OCI-LY7 (cell line): ENCODE measurements around the gene ENDOG.

Experiments
- CTCF ChIP-seq: fragments of 200-600 bp; sonication (generic); conservative IDR thresholded peaks from 2 replicates; pipeline ENCODE4 v1.5.1; 2014; ENCODE audit warnings: mild to moderate bottlenecking, antibody characterized with exemption, low read length, moderate library complexity, mixed read lengths
- EZH2phosphoT487 ChIP-seq: fragments of 200-600 bp; sonication (generic); IDR thresholded peaks from 2 replicates; pipeline ENCODE4 v1.6.1; 2018; ENCODE audit warnings: low read depth, borderline replicate concordance, mild to moderate bottlenecking, mixed run types, antibody characterized with exemption, low read length, moderate library complexity, mixed read lengths

GRCh38 chr9:128840524-128840923 is 22.2 kb downstream of the ENDOG start:
- TF ChIP-seq CTCF: no peak
- no peak for TF ChIP-seq EZH2phosphoT487
